ENCODE results near the gene GMPPB. TPM values are rescaled to one million over a fixed set of nuclear protein-coding genes. Genes with fewer than 3 reads are reported as not detected.

Gene GMPPB
- total and polyA plus RNA-seq, 12 donors = 11.2 to 141 (median 30.1) TPM

GRCh38 chr3:49715611-49716121 lies 8.1 kb downstream of the GMPPB start:
- no peak for DNase-seq
- Histone ChIP-seq H3K4me1 (replicated peaks in 1 of 2) (peaks cover 0 to 16% of the 10 kb centered on the region in 2 donors), H3K4me3 (no peak overlapping the region), H3K36me3 (replicated peaks in 1 of 2) (no peaks in the 10 kb centered on the region), H3K9me3 (replicated peaks in 1 of 3) (no peaks in the 10 kb centered on the region), H3K27me3 (no peaks in the 10 kb centered on the region), H3K27ac (no peak overlapping the region)
- intact Hi-C loops (cut with DNase I) = no loop called here
- TF ChIP-seq POLR2A (IDR thresholded peaks at IDR 0.05) (no peak), CTCF (IDR thresholded peaks at IDR 0.05) (no peak)
- 93 to 95% (median 94%) methylated on average over 5 to 13 of the region's 13 CpGs; no CpG with 5 or more reads in 1 of the 4 donors for WGBS, 4 donors

GRCh38 chr3:49714728-49715550 lies 8.8 kb downstream of the GMPPB start:
- Histone ChIP-seq H3K4me1 (replicated peaks in 1 of 2) (peaks cover 0 to 13% of the 10 kb centered on the region in 2 donors), H3K27ac (no peak overlapping the region), H3K9me3 (replicated peaks in 1 of 3) (no peaks in the 10 kb centered on the region), H3K36me3 (replicated peaks in 1 of 2) (no peaks in the 10 kb centered on the region), H3K4me3 (no peak overlapping the region), H3K27me3 (no peaks in the 10 kb centered on the region)
- no peak for DNase-seq
- 80 to 90% (median 85%) methylated on average over 4 to 13 of the region's 13 CpGs for WGBS, 4 donors
- no peak for TF ChIP-seq CTCF (IDR thresholded peaks at IDR 0.05)
- TF ChIP-seq POLR2A (IDR thresholded peaks at IDR 0.05) = no peak
- intact Hi-C loops (cut with DNase I) = loop anchor here in 1 of 2 donors (5.0 kb wide), 1 partner anchor 192 kb away; no protein-coding TSS in a partner anchor

- WGBS, 4 donors = 89 to 96% (median 91%) methylated on average over 12 to 25 of the region's 25 CpGs
- Histone ChIP-seq H3K9me3 (replicated peaks in 1 of 3) (no peaks in the 10 kb centered on the region), H3K36me3 (replicated peaks in 1 of 2) (no peaks in the 10 kb centered on the region), H3K27me3 (no peaks in the 10 kb centered on the region), H3K4me3 (no peak overlapping the region), H3K4me1 (replicated peaks in 1 of 2) (peaks cover 0 to 1% of the 10 kb centered on the region in 2 donors), H3K27ac (no peak overlapping the region)
- TF ChIP-seq POLR2A (IDR thresholded peaks at IDR 0.05) (no peak), CTCF (IDR thresholded peaks at IDR 0.05) (no peak)
- peak in 1 of 7 donors; percentile 9 for DNase-seq
- intact Hi-C loops (cut with DNase I) = loop anchor here in 1 of 2 donors (5.0 kb wide), 1 partner anchor 194 kb away; no protein-coding TSS in a partner anchor
Measured at GRCh38 chr3:49713336-49714105, 10.2 kb downstream of the GMPPB start.

All from adrenal gland (tissue), 12 donors.